GM12872 (cell line): Measurements from ENCODE around the gene GRAMD1C.

Source experiments
- CTCF ChIP-seq: IDR thresholded peaks from 3 replicates; pipeline ENCODE4 v1.5.1; 2011; ENCODE audit warnings: low read depth, mild to moderate bottlenecking, low read length, moderate library complexity; ENCODE audit not compliant: insufficient read depth

The GRAMD1C gene

GRCh38 chr3:113873293-113873692 lies 34.7 kb downstream of the GRAMD1C start:
- no peak for TF ChIP-seq CTCF

GRCh38 chr3:113873814-113874526 lies 35.4 kb downstream of the GRAMD1C start:
- no peak for TF ChIP-seq CTCF

- no peak for TF ChIP-seq CTCF
These were observed 39.8 kb downstream of the GRAMD1C start for GRCh38 chr3:113878403-113878802.

GRCh38 chr3:113885050-113885449 lies 46.5 kb downstream of the GRAMD1C start:
- no peak for TF ChIP-seq CTCF

- TF ChIP-seq CTCF, result peak; percentile 16; the same call in 1 of the 3 replicates
These were observed 51.8 kb downstream of the GRAMD1C start for GRCh38 chr3:113890256-113890900.

GRCh38 chr3:113894927-113895326 lies 56.3 kb downstream of the GRAMD1C start:
- TF ChIP-seq CTCF, result no peak

- TF ChIP-seq CTCF, result no peak
These were observed 57.4 kb downstream of the GRAMD1C start for GRCh38 chr3:113895964-113896363.
